Activated T-cell treated with anti-CD3 and anti-CD28 coated beads, Interleukin-2, amount 50 U/mL, for 72 hours (primary cell): ENCODE measurements around the gene RBFOX2. TPM values are rescaled to one million over a fixed set of nuclear protein-coding genes. Genes with fewer than 3 reads are reported as not detected.
A peak's percentile ranks its signal among the peaks of the same experiment; 100 is the strongest.
"Not testable (repeated sequence)": the region's sequence is repeated elsewhere in the genome, so short reads cannot be mapped to it uniquely, and the experiment has no call there.

ENCODE experiments used
- ATAC-seq, 2 donors: fragments of 150-1000 bp; cut with Tn5 transposase; replicated peaks in 1 of 2; 2 replicates each; pipeline ENCODE4 v1.10.0; 2021; ENCODE audit warnings: moderate library complexity in 2 of 2, mild to moderate bottlenecking in 1 of 2
- DNase-seq, 2 donors: peaks; one replicate each; pipeline ENCODE4 v3.0.0; 2021 to 2022; ENCODE audit warnings: mixed read lengths in 1 of 2
- H3K27ac Mint-ChIP-seq: one replicate; pipeline ENCODE4 v1.8.0; 2022; ENCODE audit warnings: mild to moderate bottlenecking, moderate library complexity, mixed read lengths
- H3K27me3 Mint-ChIP-seq: one replicate; pipeline ENCODE4 v1.8.0; 2022; ENCODE audit warnings: low read depth, mixed read lengths
- H3K36me3 Mint-ChIP-seq, 2 donors: one replicate each; pipeline ENCODE4 v1.8.0; 2022; ENCODE audit warnings: mixed read lengths in 2 of 2, mild to moderate bottlenecking in 1 of 2; ENCODE audit not compliant: insufficient read depth in 2 of 2
- H3K4me1 Mint-ChIP-seq: one replicate; pipeline ENCODE4 v1.8.0; 2022; ENCODE audit warnings: low read depth, mixed read lengths
- H3K4me3 Mint-ChIP-seq, 2 donors: one replicate each; pipeline ENCODE4 v1.8.0; 2022; ENCODE audit warnings: mild to moderate bottlenecking in 2 of 2, mixed read lengths in 2 of 2, moderate library complexity in 2 of 2
- H3K9me3 Mint-ChIP-seq, 2 donors: one replicate each; pipeline ENCODE4 v1.8.0; 2022; ENCODE audit warnings: mixed read lengths in 2 of 2
- total RNA-seq, 2 donors: library from RNA; stranded (reverse); gene quantifications; one replicate each; pipeline ENCODE4 v1.2.3, GENCODE V29; 2022

RBFOX2 gene
- total RNA-seq, 2 donors from 2014 or later, result 2.3 to 4.4 TPM

- Mint-ChIP-seq H3K9me3 (peaks cover 2 to 9% of the 10 kb centered on the region in 2 donors), H3K36me3 (peaks cover 3 to 6% of the 10 kb centered on the region in 2 donors), H3K4me1 (no peaks in the 10 kb centered on the region), H3K4me3 (no peak overlapping the region), H3K27me3 (no peaks in the 10 kb centered on the region), H3K27ac (no peak overlapping the region)
- DNase-seq (no peak), ATAC-seq (no peak)
These were observed 316.0 kb downstream of the RBFOX2 start for GRCh38 chr22:35712672-35713071.

- DNase-seq, result no peak
- no peak overlapping the region for H3K4me3 Mint-ChIP-seq
- peaks cover 2 to 9% of the 10 kb centered on the region in 2 donors for H3K9me3 Mint-ChIP-seq
- no peak for ATAC-seq
- H3K27me3 Mint-ChIP-seq, result no peaks in the 10 kb centered on the region
- H3K36me3 Mint-ChIP-seq, result peaks cover 3 to 6% of the 10 kb centered on the region in 2 donors
- H3K4me1 Mint-ChIP-seq, result no peaks in the 10 kb centered on the region
- H3K27ac Mint-ChIP-seq, result no peak overlapping the region
These were observed 317.3 kb downstream of the RBFOX2 start for GRCh38 chr22:35711336-35711735.

- no peak overlapping the region for H3K27ac Mint-ChIP-seq
- peaks cover 2 to 9% of the 10 kb centered on the region in 2 donors for H3K9me3 Mint-ChIP-seq
- no peak for ATAC-seq
- no peaks in the 10 kb centered on the region for H3K4me1 Mint-ChIP-seq
- H3K36me3 Mint-ChIP-seq, result peaks cover 3 to 6% of the 10 kb centered on the region in 2 donors
- no peak overlapping the region for H3K4me3 Mint-ChIP-seq
- no peaks in the 10 kb centered on the region for H3K27me3 Mint-ChIP-seq
- DNase-seq, result no peak
These were observed 319.7 kb downstream of the RBFOX2 start for GRCh38 chr22:35708917-35709316.

- Mint-ChIP-seq H3K27ac (no peak overlapping the region), H3K4me3 (no peak overlapping the region), H3K4me1 (no peaks in the 10 kb centered on the region), H3K9me3 (peaks cover 2 to 6% of the 10 kb centered on the region in 2 donors), H3K36me3 (peaks cover 3 to 4% of the 10 kb centered on the region in 2 donors), H3K27me3 (no peaks in the 10 kb centered on the region)
- no peak for ATAC-seq
- no peak for DNase-seq
These were observed 320.2 kb downstream of the RBFOX2 start for GRCh38 chr22:35708453-35708852.

- ATAC-seq (no peak), DNase-seq (no peak)
- no peaks in the 10 kb centered on the region for H3K9me3 Mint-ChIP-seq
- no peak overlapping the region for H3K27ac Mint-ChIP-seq
- H3K4me1 Mint-ChIP-seq, result no peaks in the 10 kb centered on the region
- no peak overlapping the region for H3K4me3 Mint-ChIP-seq
- H3K27me3 Mint-ChIP-seq, result no peaks in the 10 kb centered on the region
- no peaks in the 10 kb centered on the region for H3K36me3 Mint-ChIP-seq
These were observed 323.5 kb downstream of the RBFOX2 start for GRCh38 chr22:35705141-35705540.

- H3K9me3 Mint-ChIP-seq, result no peaks in the 10 kb centered on the region
- DNase-seq (no peak), ATAC-seq (no peak)
- H3K4me3 Mint-ChIP-seq, result no peak overlapping the region
- H3K27me3 Mint-ChIP-seq, result no peaks in the 10 kb centered on the region
- H3K36me3 Mint-ChIP-seq, result no peaks in the 10 kb centered on the region
- no peaks in the 10 kb centered on the region for H3K4me1 Mint-ChIP-seq
- no peak overlapping the region for H3K27ac Mint-ChIP-seq
These were observed 324.6 kb downstream of the RBFOX2 start for GRCh38 chr22:35703861-35704584.

GRCh38 chr22:35699852-35700251 lies 328.8 kb downstream of the RBFOX2 start:
- not testable (repeated sequence) for DNase-seq, ATAC-seq

GRCh38 chr22:35697142-35697541 lies 331.5 kb downstream of the RBFOX2 start:
- no peak overlapping the region for H3K27ac Mint-ChIP-seq
- no peaks in the 10 kb centered on the region for H3K9me3 Mint-ChIP-seq
- DNase-seq (peak; percentile 25 to 27), ATAC-seq (peak; percentile 65 to 75)
- H3K27me3 Mint-ChIP-seq, result no peaks in the 10 kb centered on the region
- no peaks in the 10 kb centered on the region for H3K4me1 Mint-ChIP-seq
- no peak overlapping the region for H3K4me3 Mint-ChIP-seq
- H3K36me3 Mint-ChIP-seq, result no peaks in the 10 kb centered on the region

More at GRCh38 chr22:35699852-35700251, 328.8 kb downstream of the RBFOX2 start:
- not testable (repeated sequence) for H3K4me3 Mint-ChIP-seq, H3K4me1 Mint-ChIP-seq, H3K27ac Mint-ChIP-seq, H3K9me3 Mint-ChIP-seq, H3K27me3 Mint-ChIP-seq, H3K36me3 Mint-ChIP-seq

- Mint-ChIP-seq H3K4me1 (no peaks in the 10 kb centered on the region), H3K36me3 (no peaks in the 10 kb centered on the region), H3K9me3 (no peaks in the 10 kb centered on the region), H3K27me3 (no peaks in the 10 kb centered on the region), H3K27ac (no peak overlapping the region), H3K4me3 (no peak overlapping the region)
- peak in 1 of 2 donors; percentile 16 for ATAC-seq
- DNase-seq, result no peak
These were observed 333.4 kb downstream of the RBFOX2 start for GRCh38 chr22:35695202-35695601.

- Mint-ChIP-seq H3K36me3 (no peaks in the 10 kb centered on the region), H3K4me3 (no peak overlapping the region), H3K9me3 (no peaks in the 10 kb centered on the region), H3K27ac (no peak overlapping the region), H3K4me1 (no peaks in the 10 kb centered on the region), H3K27me3 (no peaks in the 10 kb centered on the region)
- ATAC-seq (no peak), DNase-seq (no peak)
These were observed 338.6 kb downstream of the RBFOX2 start for GRCh38 chr22:35690001-35690400.

GRCh38 chr22:35688913-35689675 lies 339.5 kb downstream of the RBFOX2 start:
- Mint-ChIP-seq H3K9me3 (no peaks in the 10 kb centered on the region), H3K36me3 (no peaks in the 10 kb centered on the region), H3K4me1 (no peaks in the 10 kb centered on the region), H3K27me3 (no peaks in the 10 kb centered on the region), H3K4me3 (no peak overlapping the region), H3K27ac (no peak overlapping the region)
- DNase-seq (no peak), ATAC-seq (no peak)
